Spleen (tissue), 7 donors: ENCODE measurements around the gene AGTPBP1.

Experiments
- POLR2A ChIP-seq, 3 donors: fragments of 450-650 bp; IDR thresholded peaks; one replicate each; pipeline ENCODE4 v1.5.1; 2017; ENCODE audit warnings: antibody characterized with exemption in 3 of 3, mild to moderate bottlenecking in 1 of 3
- TF ChIP-seq, protein P1 (sequence below), 11 experiments: fragments of 200-600 bp in 7 of 11; fragments of 450-650 bp in 4 of 11; sonication (generic) in 4 of 11; IDR thresholded peaks in 8 of 11; conservative IDR thresholded peaks in 3 of 11; 1 replicate in 7 of 11; 2 replicates in 4 of 11; pipeline versions ENCODE4 v1.4.0 to v1.8.0; 2016 to 2021; ENCODE audit warnings: antibody characterized with exemption in 11 of 11, inconsistent platforms in 4 of 11, mild to moderate bottlenecking in 1 of 11
- donor health status: DM: no; HTN: no; CAD: no; lungs with moderate emphysema.
- donor health status: DM: no; HTN: no; CAD: no.
- donor health status: DM: no; HTN: no; CAD: no.

DNA sequence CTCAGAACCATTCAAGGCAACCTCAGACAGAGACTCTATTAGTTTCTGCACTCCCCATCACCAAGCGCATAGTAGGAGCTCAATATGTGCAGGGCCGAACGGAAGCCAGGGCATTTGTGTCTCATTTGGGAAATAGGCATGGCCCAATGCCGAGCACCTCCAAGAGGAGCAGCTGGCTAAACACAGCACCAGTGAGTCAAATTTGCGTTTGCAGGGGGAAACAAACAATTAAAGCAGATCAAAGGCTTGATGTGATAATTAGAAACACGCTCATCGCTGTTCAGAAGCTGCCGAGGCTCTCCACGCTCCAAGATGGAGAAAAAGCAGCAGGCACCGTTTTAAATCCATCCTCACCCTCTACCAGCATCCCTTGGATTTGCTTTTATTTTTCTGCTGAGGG is 225.3 kb downstream of the AGTPBP1 start:
- TF ChIP-seq, protein P1, sequence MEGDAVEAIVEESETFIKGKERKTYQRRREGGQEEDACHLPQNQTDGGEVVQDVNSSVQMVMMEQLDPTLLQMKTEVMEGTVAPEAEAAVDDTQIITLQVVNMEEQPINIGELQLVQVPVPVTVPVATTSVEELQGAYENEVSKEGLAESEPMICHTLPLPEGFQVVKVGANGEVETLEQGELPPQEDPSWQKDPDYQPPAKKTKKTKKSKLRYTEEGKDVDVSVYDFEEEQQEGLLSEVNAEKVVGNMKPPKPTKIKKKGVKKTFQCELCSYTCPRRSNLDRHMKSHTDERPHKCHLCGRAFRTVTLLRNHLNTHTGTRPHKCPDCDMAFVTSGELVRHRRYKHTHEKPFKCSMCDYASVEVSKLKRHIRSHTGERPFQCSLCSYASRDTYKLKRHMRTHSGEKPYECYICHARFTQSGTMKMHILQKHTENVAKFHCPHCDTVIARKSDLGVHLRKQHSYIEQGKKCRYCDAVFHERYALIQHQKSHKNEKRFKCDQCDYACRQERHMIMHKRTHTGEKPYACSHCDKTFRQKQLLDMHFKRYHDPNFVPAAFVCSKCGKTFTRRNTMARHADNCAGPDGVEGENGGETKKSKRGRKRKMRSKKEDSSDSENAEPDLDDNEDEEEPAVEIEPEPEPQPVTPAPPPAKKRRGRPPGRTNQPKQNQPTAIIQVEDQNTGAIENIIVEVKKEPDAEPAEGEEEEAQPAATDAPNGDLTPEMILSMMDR (IDR thresholded peaks at IDR 0.05 in 8 of 11, conservative IDR thresholded peaks at IDR 0.05 in 3 of 11): no peak
- no peak for TF ChIP-seq POLR2A (IDR thresholded peaks at IDR 0.05)
